Stimulated activated effector memory CD8-positive, alpha-beta T cell treated with anti-CD3 and anti-CD28 coated beads, Interleukin-12 subunit alpha, Interleukin-12 subunit beta, amount 100 ng/mL, for 72 hours (primary cell): ENCODE measurements around the gene BTG3.

Experiments
- ATAC-seq: fragments of 150-1000 bp; cut with Tn5 transposase; 2 replicates; pipeline ENCODE4 v1.10.0; 2021
- DNase-seq, 2 donors: peaks; one replicate each; pipeline ENCODE4 v3.0.0; 2021 to 2022; ENCODE audit warnings: low spot score in 2 of 2
- H3K27ac Mint-ChIP-seq: one replicate; pipeline ENCODE4 v1.8.0; 2022; ENCODE audit warnings: mild to moderate bottlenecking, mixed read lengths
- H3K36me3 Mint-ChIP-seq: one replicate; pipeline ENCODE4 v1.8.0; 2022; ENCODE audit warnings: mild to moderate bottlenecking, mixed read lengths
- H3K4me1 Mint-ChIP-seq: one replicate; pipeline ENCODE4 v1.8.0; 2022; ENCODE audit warnings: mixed read lengths
- H3K4me3 Mint-ChIP-seq: one replicate; pipeline ENCODE4 v1.8.0; 2022; ENCODE audit warnings: mild to moderate bottlenecking, mixed read lengths
- H3K9me3 Mint-ChIP-seq: one replicate; pipeline ENCODE4 v1.8.0; 2022; ENCODE audit warnings: mixed read lengths

Gene BTG3, protein sequence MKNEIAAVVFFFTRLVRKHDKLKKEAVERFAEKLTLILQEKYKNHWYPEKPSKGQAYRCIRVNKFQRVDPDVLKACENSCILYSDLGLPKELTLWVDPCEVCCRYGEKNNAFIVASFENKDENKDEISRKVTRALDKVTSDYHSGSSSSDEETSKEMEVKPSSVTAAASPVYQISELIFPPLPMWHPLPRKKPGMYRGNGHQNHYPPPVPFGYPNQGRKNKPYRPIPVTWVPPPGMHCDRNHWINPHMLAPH

DNA sequence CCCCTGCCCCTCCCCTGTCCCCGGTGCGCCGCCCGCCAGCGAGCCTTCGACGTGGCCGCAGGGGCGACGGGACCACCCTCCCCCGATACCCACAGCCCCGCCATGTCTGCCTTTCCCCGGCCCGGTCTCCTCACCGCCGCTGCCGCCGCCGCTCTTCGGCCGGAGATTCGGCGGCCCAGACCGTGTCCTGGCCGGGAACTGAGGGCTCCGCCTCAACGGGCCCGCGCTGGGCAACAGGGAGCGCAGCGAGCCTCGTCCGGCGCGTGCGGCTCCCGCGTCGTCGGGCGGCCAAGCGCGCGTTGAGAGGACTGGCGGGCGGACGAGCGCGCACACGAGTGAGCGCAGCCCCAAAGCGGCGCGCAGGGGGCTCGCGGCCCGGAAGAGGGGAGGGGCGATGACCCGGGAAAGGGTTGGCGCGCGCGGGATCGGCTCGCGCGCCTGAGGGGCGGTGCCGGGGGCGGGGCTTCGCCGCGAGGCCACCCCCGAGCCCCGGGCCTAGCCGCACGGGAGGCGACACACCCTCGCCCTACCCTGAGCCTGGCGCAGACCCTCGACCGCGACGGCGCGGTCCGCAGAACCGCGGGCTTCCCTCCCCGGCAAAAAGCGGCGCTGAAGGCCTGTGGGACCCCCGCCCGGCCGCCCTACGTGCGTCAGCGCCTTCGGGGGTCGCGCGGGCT lies at the start of gene BTG3:
Gene BTG3, minus strand, starts transcription at position 337 of the 677 bp plus-strand sequence. CDS start 3,757 bp downstream, outside the sequence.
- Mint-ChIP-seq H3K9me3 (no peaks in the 10 kb centered on the region), H3K36me3 (peaks cover 38% of the 10 kb centered on the region), H3K27ac (peak within 1 kb of the TSS; percentile 92), H3K4me3 (peak within 1 kb of the TSS; percentile 85), H3K4me1 (peaks cover 19% of the 10 kb centered on the region)
- ATAC-seq (peak; percentile 87), DNase-seq (peak; percentile 76 to 87)

DNA sequence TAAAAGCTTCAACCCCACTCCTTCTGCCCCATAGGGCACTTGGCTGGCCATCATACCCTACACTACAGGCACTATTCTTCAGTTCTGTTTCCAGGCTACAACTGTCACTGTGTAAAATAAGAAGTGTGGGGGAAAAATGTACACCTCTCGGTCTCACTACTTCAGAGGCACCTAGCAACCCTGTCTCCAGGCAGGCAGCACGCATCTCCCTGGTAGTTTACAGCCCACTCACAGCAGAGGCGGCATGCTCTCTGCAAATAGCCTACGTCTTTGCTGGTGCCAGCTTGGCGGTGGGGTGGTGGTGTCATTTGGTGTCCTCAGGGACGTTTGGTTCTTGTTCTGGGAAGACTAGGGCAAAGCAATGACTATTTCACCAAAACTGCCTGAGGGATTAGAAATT lies 48.2 kb upstream of the BTG3 start:
- ATAC-seq: no peak
- Mint-ChIP-seq H3K9me3 (no peaks in the 10 kb centered on the region), H3K4me1 (peaks cover 6% of the 10 kb centered on the region)

DNA sequence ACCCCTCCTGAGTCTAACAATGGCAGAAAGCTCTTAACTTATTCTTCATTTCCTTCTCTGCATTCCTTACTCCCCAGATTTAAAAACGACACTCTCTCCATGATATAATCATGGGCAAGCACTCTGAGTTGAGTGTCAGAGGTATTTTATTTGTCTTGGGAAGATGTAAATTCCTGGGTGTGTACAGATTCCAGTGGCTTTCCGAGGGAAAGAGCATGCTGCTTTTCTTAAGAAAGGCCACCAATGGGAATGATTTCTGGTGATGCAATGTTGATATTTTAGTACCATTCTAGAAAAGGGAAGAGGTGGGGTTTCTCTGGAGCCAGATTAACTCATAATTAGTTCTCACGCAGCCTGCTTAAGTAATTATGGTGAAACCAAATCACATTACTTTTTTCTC lies 47.8 kb upstream of the BTG3 start:
- DNase-seq: no peak
- Mint-ChIP-seq H3K4me3 (no peak overlapping the region), H3K4me1 (peaks cover 1% of the 10 kb centered on the region), H3K27ac (no peak overlapping the region), H3K9me3 (no peaks in the 10 kb centered on the region), H3K36me3 (no peaks in the 10 kb centered on the region)
- no peak for ATAC-seq

More for the DNA sequence above, 48.2 kb upstream of the BTG3 start:
- Mint-ChIP-seq H3K4me3 (no peak overlapping the region), H3K27ac (no peak overlapping the region), H3K36me3 (no peaks in the 10 kb centered on the region)
- no peak for DNase-seq

DNA sequence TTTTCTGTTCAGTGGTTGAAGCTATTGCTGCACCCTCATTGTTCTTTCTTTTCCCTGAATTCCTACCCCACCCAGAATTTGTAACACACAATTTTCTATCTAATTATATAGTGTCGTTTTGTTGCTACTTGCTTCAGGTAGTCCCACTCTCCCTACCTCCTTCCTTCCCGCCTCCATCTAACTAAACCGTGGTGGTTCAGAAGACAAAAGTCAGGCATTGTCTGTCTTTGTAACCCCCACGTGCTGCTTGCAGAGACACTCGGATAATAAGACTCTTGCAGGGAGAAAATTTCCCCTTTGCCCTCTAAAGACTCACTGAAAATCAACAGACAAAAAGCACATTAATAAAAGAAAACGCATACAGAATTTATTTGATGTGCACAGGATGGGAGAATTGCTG lies 46.2 kb upstream of the BTG3 start:
- ATAC-seq (no peak), DNase-seq (no peak)
- Mint-ChIP-seq H3K36me3 (no peaks in the 10 kb centered on the region), H3K4me1 (no peaks in the 10 kb centered on the region), H3K4me3 (no peak overlapping the region), H3K9me3 (no peaks in the 10 kb centered on the region), H3K27ac (no peak overlapping the region)

DNA sequence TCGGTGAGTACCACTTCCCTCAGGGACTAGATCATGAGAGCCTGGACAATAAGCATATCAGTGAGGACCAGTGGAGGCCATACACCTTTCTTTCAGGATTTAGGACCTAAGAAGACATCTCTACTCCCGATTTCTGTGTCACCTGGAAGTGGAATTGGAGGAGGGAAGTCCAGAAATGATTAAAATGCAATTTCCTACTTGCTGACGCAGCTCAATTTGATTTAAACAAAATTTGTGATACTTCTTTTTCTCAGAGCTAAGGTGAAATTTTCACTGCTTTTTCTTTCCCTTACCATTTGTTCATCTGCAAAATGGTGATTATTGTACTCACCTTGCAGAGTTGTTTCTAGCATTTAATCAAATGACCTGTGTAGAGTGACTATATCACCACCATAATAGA lies 38.8 kb upstream of the BTG3 start:
- DNase-seq (no peak), ATAC-seq (no peak)
- peaks cover 2% of the 10 kb centered on the region for H3K9me3 Mint-ChIP-seq
- no peaks in the 10 kb centered on the region for H3K36me3 Mint-ChIP-seq
- H3K4me1 Mint-ChIP-seq: no peaks in the 10 kb centered on the region
- H3K27ac Mint-ChIP-seq: no peak overlapping the region
- H3K4me3 Mint-ChIP-seq: no peak overlapping the region

DNA sequence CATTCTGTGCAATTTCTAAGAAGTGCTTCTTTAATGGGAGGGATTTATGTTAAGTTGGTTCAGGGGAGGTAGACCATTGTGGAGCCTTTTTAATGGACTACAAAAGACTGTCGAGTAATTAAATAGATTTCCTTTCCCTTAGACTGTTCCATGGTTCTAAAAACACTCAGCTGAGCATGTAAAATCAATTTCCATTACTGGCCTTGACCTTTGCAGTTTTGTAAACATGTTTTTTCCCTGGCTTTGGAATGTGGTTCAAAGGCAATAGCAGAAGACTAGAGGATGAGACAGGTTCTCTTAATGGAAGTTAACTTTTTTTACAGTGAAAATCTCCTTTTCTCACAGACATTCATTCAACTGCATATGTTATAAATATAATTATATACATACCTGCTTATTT lies 37.6 kb upstream of the BTG3 start:
- no peaks in the 10 kb centered on the region for H3K4me1 Mint-ChIP-seq
- ATAC-seq: no peak
- H3K9me3 Mint-ChIP-seq: peaks cover 2% of the 10 kb centered on the region
- H3K4me3 Mint-ChIP-seq: no peak overlapping the region
- no peaks in the 10 kb centered on the region for H3K36me3 Mint-ChIP-seq
- H3K27ac Mint-ChIP-seq: no peak overlapping the region
- DNase-seq: no peak

DNA sequence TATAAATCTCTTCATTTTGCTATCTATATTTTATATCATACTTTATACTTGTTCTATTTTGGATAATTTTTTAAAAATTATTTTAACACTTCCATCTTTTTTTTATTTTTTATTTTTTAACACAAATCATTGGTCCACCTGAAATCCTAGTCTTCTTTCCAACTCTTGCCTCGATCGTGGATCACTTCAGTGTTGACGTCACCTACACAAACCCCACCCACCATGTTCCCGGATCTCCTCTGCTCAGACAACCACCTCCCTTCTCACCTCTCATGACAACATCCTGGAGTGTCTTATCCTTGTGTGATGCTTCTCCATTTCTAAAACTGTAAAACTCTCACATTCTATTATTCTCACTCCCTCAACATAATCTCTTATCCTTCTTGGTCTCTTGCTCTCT lies 34.1 kb upstream of the BTG3 start:
- peaks cover 2% of the 10 kb centered on the region for H3K9me3 Mint-ChIP-seq
- ATAC-seq (no peak), DNase-seq (no peak)
- no peaks in the 10 kb centered on the region for H3K36me3 Mint-ChIP-seq
- H3K4me3 Mint-ChIP-seq: no peak overlapping the region
- peaks cover 4% of the 10 kb centered on the region for H3K4me1 Mint-ChIP-seq
- no peak overlapping the region for H3K27ac Mint-ChIP-seq

DNA sequence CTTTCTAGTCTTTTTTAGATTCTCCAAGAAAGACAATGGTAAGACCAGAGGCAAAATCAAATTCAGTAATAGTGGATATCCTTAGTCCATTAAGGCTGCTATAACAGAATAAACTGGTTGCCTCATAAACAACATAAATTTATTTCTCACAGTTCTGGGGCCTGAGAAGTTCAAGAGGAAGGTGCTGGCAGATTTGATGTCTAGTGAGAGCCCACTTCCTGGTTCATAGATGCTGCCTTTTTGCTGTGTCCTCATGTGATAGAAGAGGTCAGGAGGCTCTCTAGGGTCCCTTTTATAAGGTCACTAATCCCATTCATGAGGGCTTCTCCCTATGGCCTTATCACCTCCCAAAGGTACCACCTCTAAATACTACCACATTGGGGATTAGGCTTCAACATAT lies 31.5 kb upstream of the BTG3 start:
- H3K4me3 Mint-ChIP-seq: no peak overlapping the region
- H3K9me3 Mint-ChIP-seq: peaks cover 2% of the 10 kb centered on the region
- H3K27ac Mint-ChIP-seq: no peak overlapping the region
- peaks cover 4% of the 10 kb centered on the region for H3K4me1 Mint-ChIP-seq
- DNase-seq (no peak), ATAC-seq (no peak)
- H3K36me3 Mint-ChIP-seq: no peaks in the 10 kb centered on the region

DNA sequence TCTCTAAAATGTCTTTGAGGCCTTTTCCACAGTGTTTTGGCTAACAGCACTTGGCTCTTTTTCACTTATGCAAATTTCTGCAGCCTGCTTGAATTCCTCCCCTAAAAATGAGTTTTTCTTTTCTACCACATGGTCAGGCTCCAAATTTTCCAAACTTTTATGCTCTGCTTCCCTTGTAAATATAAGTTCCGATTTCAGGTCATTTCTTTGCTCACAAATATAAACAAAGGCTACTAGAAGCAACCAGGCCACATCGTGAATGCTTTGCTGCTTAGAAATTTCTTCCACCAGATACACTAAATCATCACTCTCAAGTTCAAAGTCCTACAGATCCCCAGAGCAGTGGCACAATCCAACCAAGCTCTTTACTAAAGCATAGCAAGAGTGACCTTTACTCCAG lies 28.1 kb upstream of the BTG3 start:
- ATAC-seq (no peak), DNase-seq (no peak)
- Mint-ChIP-seq H3K36me3 (no peaks in the 10 kb centered on the region), H3K27ac (no peak overlapping the region), H3K4me3 (no peak overlapping the region), H3K4me1 (peaks cover 4% of the 10 kb centered on the region), H3K9me3 (no peaks in the 10 kb centered on the region)

DNA sequence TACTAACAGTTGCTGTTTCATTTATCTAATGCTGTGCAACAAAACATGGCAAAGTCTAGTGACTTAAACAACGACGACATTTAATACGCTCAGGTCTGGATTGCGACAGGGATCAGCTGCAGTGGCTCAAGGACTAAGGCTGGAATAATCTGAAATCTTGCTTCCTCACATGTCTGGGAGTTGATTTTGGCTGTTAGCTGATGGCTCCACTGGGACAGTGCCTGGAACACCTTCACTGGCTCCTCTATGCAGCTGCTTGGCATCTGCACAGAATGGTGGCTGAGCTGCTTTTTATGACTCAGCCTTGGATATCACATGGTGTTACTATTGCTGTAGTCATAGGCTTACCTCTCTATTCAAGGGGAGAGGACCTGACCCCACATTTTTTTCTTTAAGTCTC lies 24.0 kb upstream of the BTG3 start:
- ATAC-seq (peak; percentile 36), DNase-seq (no peak)
- Mint-ChIP-seq H3K27ac (no peak overlapping the region), H3K4me3 (no peak overlapping the region), H3K4me1 (no peaks in the 10 kb centered on the region), H3K36me3 (no peaks in the 10 kb centered on the region), H3K9me3 (no peaks in the 10 kb centered on the region)

DNA sequence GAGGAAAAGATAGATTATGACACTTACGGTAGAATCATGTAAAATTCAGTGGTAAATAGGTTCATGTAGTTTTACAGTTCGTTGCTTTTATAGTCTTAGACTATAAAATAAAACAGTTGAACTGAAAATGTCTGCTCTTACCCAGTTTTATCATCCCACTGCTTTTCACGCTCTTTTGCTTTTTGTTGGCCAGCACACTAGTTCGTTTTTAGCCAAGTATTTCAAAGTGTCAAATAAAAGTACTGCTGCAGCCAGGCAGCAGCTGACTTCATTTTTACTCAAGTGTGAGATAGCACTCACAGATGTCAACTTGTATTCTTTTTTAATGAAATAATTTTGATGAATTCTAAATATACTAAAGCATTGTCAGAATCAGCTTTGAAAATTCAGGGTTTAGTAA lies 18.5 kb upstream of the BTG3 start:
- H3K4me3 Mint-ChIP-seq: no peak overlapping the region
- H3K4me1 Mint-ChIP-seq: no peaks in the 10 kb centered on the region
- ATAC-seq: no peak
- H3K27ac Mint-ChIP-seq: no peak overlapping the region
- no peak for DNase-seq
- H3K36me3 Mint-ChIP-seq: no peaks in the 10 kb centered on the region
- H3K9me3 Mint-ChIP-seq: no peaks in the 10 kb centered on the region

DNA sequence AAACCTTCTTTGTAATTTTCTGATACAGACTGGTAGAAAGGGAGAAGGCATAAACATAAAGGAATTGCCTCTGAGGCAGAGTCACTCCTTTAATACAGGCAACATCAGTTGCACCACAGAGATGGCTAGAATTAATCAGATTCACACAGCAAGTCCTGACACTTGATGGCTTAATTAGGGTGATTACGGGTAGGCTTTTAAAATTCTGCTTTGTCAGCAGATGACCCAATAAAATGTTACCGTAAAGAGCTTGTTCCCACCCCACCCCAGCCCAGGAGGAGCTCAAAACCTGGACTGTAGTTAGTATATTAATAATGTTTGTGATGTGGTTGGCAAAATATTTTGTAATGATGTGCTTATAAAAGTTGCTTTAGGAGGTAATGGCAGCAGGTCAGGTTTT lies 9.3 kb upstream of the BTG3 start:
- Mint-ChIP-seq H3K27ac (no peak overlapping the region), H3K4me1 (no peaks in the 10 kb centered on the region), H3K9me3 (no peaks in the 10 kb centered on the region)

DNA sequence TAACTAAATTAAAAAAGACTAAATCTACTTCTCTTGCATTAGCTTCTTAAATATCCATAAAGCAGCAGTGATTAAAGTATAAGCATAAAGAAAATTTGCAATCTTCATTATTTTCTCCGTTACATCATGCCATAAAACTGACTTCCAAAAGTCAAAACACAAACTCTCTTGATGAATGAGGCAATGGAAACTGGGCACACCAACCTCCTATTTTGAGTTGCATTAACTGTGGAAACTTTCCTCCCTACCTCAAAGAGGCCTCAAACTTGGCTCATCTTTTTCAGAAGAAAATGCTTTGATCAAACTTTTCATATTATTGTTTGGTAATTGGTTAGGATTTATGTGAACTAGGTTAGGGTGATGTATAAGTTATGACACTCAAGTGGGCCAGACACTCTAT lies 4.1 kb upstream of the BTG3 start:
- H3K4me3 Mint-ChIP-seq: no peak overlapping the region
- ATAC-seq: no peak

More for the DNA sequence above, 9.3 kb upstream of the BTG3 start:
- DNase-seq (no peak), ATAC-seq (no peak)
- Mint-ChIP-seq H3K4me3 (no peak overlapping the region), H3K36me3 (no peaks in the 10 kb centered on the region)

DNA sequence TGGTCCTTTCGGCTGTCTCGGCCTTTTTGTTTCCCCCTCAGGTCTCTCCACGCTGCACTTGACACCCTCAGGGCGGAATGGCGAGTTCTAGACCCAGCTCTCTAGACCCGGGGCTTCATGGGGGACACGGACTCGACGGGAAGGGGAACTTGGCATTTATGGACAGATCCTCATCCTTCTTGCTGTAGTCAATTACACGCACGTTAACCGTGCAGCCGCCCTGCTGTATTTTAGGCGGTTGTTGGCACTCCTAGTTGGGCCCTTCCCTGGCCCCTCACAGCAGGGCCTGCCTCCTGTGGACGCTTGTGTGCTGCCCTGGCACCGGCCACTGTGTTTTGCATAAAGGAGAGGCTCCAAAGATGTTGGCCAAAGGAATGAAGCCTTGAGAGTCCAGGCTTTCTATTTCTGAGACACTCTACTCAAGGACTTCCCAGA lies 558 bp upstream of the BTG3 start:
- H3K27ac Mint-ChIP-seq: peak overlapping the region; percentile 69
- DNase-seq (no peak), ATAC-seq (no peak)
- H3K4me3 Mint-ChIP-seq: peak overlapping the region; percentile 85
- peaks cover 32% of the 10 kb centered on the region for H3K36me3 Mint-ChIP-seq
- no peaks in the 10 kb centered on the region for H3K9me3 Mint-ChIP-seq
- H3K4me1 Mint-ChIP-seq: peaks cover 19% of the 10 kb centered on the region

More for the DNA sequence above, 4.1 kb upstream of the BTG3 start:
- Mint-ChIP-seq H3K9me3 (no peaks in the 10 kb centered on the region), H3K36me3 (no peaks in the 10 kb centered on the region), H3K4me1 (no peaks in the 10 kb centered on the region), H3K27ac (no peak overlapping the region)
- no peak for DNase-seq

DNA sequence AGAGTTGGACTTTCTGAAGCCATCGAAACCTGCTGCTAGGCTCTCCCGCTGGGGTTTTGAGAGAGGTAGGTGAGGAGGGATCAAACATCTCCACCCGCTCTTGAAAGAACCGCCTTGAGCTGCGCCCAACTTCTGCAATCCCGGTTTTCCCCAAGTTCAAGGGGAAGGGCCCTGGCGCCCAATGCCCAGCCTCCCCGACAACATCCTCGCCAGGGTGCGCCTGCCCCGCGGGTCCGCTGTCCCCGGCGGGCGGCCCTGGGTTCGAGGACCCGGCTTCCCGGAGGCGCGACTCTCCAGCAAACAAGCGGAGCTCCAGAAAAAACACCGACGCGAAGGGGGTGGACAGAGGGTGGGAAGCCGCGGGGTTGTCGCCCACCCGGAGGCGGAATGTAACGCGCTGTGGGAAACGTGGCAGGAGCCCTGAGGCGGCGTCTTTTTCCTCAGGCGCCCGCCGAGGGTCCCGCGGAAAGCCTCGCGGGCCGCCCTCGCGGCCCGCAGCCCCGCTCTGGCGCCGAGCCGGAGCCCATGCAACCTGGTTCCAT lies 607 bp downstream of the BTG3 start:
- Mint-ChIP-seq H3K27ac (peak overlapping the region; percentile 92), H3K4me1 (peaks cover 22% of the 10 kb centered on the region), H3K9me3 (no peaks in the 10 kb centered on the region), H3K36me3 (peaks cover 44% of the 10 kb centered on the region), H3K4me3 (peak overlapping the region; percentile 85)
- peak; percentile 1 for ATAC-seq
- DNase-seq: peak in 1 of 2 donors; percentile 68

DNA sequence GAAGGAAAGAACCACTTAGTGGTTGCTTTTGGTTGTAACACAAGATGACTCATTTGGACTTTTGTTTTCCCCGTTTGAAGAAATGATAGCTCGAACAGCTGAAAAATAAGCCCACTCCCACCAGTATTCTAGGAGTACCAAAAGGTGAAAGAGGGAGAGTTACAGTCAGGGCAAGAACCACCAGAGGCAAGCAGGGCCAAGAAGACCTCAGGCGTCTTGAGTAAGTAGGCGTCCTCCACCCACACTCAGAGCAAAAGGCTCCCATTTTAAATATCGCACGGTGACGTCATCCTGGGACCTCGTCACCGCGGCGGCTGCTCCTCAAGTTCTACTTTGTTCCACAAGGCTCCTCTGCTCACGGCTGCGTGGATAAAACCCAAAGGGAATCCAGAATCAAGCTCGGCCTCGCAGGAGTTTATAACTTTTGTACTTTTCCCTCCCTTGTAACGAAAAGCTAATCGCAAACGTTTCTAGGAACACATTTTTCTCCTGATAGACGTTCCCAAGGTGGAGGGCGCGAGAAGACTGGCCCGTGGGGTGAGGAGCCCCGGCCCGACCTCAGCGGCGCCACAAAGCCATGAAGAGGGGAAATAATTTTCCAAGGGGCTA lies 1.2 kb downstream of the BTG3 start:
- peak overlapping the region; percentile 85 for H3K4me3 Mint-ChIP-seq
- ATAC-seq (peak; percentile 80), DNase-seq (peak; percentile 74 to 87)
- H3K4me1 Mint-ChIP-seq: peaks cover 24% of the 10 kb centered on the region
- H3K27ac Mint-ChIP-seq: peak overlapping the region; percentile 92
- peaks cover 50% of the 10 kb centered on the region for H3K36me3 Mint-ChIP-seq
- H3K9me3 Mint-ChIP-seq: no peaks in the 10 kb centered on the region
